HepG2 (cell line): ENCODE data around the gene ARTN. TPM values are rescaled to one million over a fixed set of nuclear protein-coding genes. Genes with fewer than 3 reads are reported as not detected.

Source experiments
- CEBPG ChIP-seq: IDR thresholded peaks from 2 replicates; pipeline ENCODE4 v1.6.1; 2016
- DR1 ChIP-seq: sonication (generic); formaldehyde crosslinking; IDR thresholded peaks from 2 replicates; pipeline ENCODE4 v1.8.0; 2021; ENCODE audit warnings: mild to moderate bottlenecking, missing genetic modification reagents, inconsistent platforms
- FOSL2 ChIP-seq: sonication (generic); formaldehyde crosslinking; IDR thresholded peaks from 2 replicates; pipeline ENCODE4 v1.4.0; 2020; ENCODE audit warnings: missing genetic modification reagents
- JUN ChIP-seq: sonication (generic); formaldehyde crosslinking; IDR thresholded peaks from 2 replicates; pipeline ENCODE4 v1.4.0; 2020; ENCODE audit warnings: mild to moderate bottlenecking, missing genetic modification reagents
- KLF16 ChIP-seq, 2 experiments: sonication (generic) in 1 of 2; formaldehyde crosslinking in 1 of 2; IDR thresholded peaks; 2 replicates each; pipeline versions ENCODE4 v1.6.1 to v1.8.0; 2016 to 2023; ENCODE audit warnings: missing genetic modification reagents in 2 of 2, missing compliant biosample characterization in 1 of 2
- KMT2A ChIP-seq: sonication (generic); formaldehyde crosslinking; IDR thresholded peaks from 2 replicates; pipeline ENCODE4 v1.4.0; 2020; ENCODE audit warnings: missing genetic modification reagents
- MED1 ChIP-seq: sonication (generic); formaldehyde crosslinking; IDR thresholded peaks from 2 replicates; pipeline ENCODE4 v1.4.0; 2020; ENCODE audit warnings: missing genetic modification reagents
- POGK ChIP-seq: sonication (generic); formaldehyde crosslinking; conservative IDR thresholded peaks from 2 replicates; pipeline ENCODE4 v1.8.0; 2022; ENCODE audit warnings: mild to moderate bottlenecking, moderate library complexity, missing genetic modification reagents
- PRMT3 ChIP-seq: sonication (generic); formaldehyde crosslinking; IDR thresholded peaks from 2 replicates; pipeline ENCODE4 v1.8.1; 2022; ENCODE audit warnings: low read depth, mild to moderate bottlenecking, moderate library complexity, missing genetic modification reagents, borderline replicate concordance
- SALL2 ChIP-seq: sonication (generic); formaldehyde crosslinking; IDR thresholded peaks from 2 replicates; pipeline ENCODE4 v1.8.1; 2023; ENCODE audit warnings: mild to moderate bottlenecking, missing genetic modification reagents, inconsistent platforms
- TAF15 ChIP-seq: fragments of 200-400 bp; formaldehyde crosslinking; IDR thresholded peaks from one replicate; pipeline ENCODE4 v1.6.1; 2018; ENCODE audit warnings: mild to moderate bottlenecking, low read depth, low read length; ENCODE audit not compliant: poor library complexity, severe bottlenecking
- TEAD2 ChIP-seq: sonication (generic); formaldehyde crosslinking; IDR thresholded peaks from 2 replicates; pipeline ENCODE4 v1.9.0; 2021; ENCODE audit warnings: missing genetic modification reagents
- TEAD3 ChIP-seq: optimal IDR thresholded peaks from 2 replicates; pipeline ENCODE3; 2016; ENCODE audit warnings: borderline replicate concordance
- polyA plus RNA-seq, 8 experiments: library from polyadenylated mRNA; depleted of rRNA in 3 of 8; stranded (reverse) in 7 of 8; unstranded in 1 of 8; fragments of >200 nt; fragmentation: Illumina TruSeq in 4 of 8; extraction: Trizol in 4 of 8; gene quantifications; 2 replicates each; pipeline versions ENCODE4 v1.2.1 to v1.2.3, GENCODE V29; 2011 to 2016; ENCODE audit warnings: low read depth in 4 of 8, missing spikeins in 1 of 8, mixed read lengths in 1 of 8; ENCODE audit not compliant: insufficient read depth in 1 of 8
- total RNA-seq, 5 experiments: library from RNA; depleted of rRNA; stranded (reverse); fragments of >200 nt; fragmentation: Illumina TruSeq; extraction: Trizol; gene quantifications; 2 replicates each; pipeline ENCODE4 v1.2.3, GENCODE V29; 2016; ENCODE audit warnings: low read depth in 1 of 5
- TF ChIP-seq, protein P1 (sequence below): IDR thresholded peaks from 2 replicates; pipeline ENCODE4 v1.6.1; 2016; ENCODE audit warnings: missing biosample characterization, missing genetic modification reagents, low read depth
- TF ChIP-seq, protein P2 (sequence below): IDR thresholded peaks from 2 replicates; pipeline ENCODE4 v1.6.1; 2018; ENCODE audit warnings: missing genetic modification reagents, mild to moderate bottlenecking, missing compliant biosample characterization
- TF ChIP-seq, protein P3 (sequence below): sonication (generic); formaldehyde crosslinking; IDR thresholded peaks from 2 replicates; pipeline ENCODE4 v1.4.0; 2020; ENCODE audit warnings: missing genetic modification reagents; ENCODE audit errors: not compliant biosample characterization
- TF ChIP-seq, protein P4 (sequence below): sonication (generic); formaldehyde crosslinking; IDR thresholded peaks from 2 replicates; pipeline ENCODE4; 2020; ENCODE audit warnings: missing genetic modification reagents, mild to moderate bottlenecking, borderline replicate concordance
- TF ChIP-seq, protein P5 (sequence below): IDR thresholded peaks from 2 replicates; pipeline ENCODE4 v1.6.1; 2012; ENCODE audit warnings: low read depth, low read length, improper control_type of control experiment

Gene ARTN
- total and polyA plus RNA-seq, 2 of the 13 experiments (the other 11 are each of a cell fraction or from before 2014, with no cell fraction given) = 0.11 to 0.62 TPM

GRCh38 chr1:43980255-43981134 is 46.9 kb downstream of the ARTN start (continued):
- TF ChIP-seq PRMT3 (CRISPR knock-in tag) = no peak
- no peak for TF ChIP-seq TAF15
- no peak for TF ChIP-seq SALL2 (CRISPR knock-in tag)
- TF ChIP-seq, protein P1, sequence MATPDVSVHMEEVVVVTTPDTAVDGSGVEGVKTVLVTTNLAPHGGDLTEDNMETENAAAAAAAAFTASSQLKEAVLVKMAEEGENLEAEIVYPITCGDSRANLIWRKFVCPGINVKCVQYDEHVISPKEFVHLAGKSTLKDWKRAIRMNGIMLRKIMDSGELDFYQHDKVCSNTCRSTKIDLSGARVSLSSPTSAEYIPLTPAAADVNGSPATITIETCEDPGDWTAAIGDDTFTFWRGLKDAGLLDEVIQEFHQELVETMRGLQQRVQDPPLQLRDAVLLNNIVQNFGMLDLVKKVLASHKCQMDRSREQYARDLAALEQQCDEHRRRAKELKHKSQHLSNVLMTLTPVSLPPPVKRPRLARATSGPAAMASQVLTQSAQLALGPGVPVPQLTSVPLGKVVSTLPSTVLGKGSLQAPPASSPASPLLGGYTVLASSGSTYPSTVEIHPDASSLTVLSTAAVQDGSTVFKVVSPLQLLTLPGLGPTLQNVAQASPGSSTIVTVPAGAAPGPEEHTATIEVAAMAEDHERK (CRISPR knock-in tag) = no peak
- TF ChIP-seq, protein P2, sequence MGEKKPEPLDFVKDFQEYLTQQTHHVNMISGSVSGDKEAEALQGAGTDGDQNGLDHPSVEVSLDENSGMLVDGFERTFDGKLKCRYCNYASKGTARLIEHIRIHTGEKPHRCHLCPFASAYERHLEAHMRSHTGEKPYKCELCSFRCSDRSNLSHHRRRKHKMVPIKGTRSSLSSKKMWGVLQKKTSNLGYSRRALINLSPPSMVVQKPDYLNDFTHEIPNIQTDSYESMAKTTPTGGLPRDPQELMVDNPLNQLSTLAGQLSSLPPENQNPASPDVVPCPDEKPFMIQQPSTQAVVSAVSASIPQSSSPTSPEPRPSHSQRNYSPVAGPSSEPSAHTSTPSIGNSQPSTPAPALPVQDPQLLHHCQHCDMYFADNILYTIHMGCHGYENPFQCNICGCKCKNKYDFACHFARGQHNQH (CRISPR knock-in tag) = no peak
- no peak for TF ChIP-seq POGK (CRISPR knock-in tag)
- TF ChIP-seq TEAD2 (CRISPR knock-in tag) = no peak
- TF ChIP-seq KMT2A (CRISPR knock-in tag) = no peak
- TF ChIP-seq, protein P3, sequence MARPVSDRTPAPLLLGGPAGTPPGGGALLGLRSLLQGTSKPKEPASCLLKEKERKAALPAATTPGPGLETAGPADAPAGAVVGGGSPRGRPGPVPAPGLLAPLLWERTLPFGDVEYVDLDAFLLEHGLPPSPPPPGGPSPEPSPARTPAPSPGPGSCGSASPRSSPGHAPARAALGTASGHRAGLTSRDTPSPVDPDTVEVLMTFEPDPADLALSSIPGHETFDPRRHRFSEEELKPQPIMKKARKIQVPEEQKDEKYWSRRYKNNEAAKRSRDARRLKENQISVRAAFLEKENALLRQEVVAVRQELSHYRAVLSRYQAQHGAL (CRISPR knock-in tag) = no peak
- no peak for TF ChIP-seq DR1
- TF ChIP-seq, protein P4, sequence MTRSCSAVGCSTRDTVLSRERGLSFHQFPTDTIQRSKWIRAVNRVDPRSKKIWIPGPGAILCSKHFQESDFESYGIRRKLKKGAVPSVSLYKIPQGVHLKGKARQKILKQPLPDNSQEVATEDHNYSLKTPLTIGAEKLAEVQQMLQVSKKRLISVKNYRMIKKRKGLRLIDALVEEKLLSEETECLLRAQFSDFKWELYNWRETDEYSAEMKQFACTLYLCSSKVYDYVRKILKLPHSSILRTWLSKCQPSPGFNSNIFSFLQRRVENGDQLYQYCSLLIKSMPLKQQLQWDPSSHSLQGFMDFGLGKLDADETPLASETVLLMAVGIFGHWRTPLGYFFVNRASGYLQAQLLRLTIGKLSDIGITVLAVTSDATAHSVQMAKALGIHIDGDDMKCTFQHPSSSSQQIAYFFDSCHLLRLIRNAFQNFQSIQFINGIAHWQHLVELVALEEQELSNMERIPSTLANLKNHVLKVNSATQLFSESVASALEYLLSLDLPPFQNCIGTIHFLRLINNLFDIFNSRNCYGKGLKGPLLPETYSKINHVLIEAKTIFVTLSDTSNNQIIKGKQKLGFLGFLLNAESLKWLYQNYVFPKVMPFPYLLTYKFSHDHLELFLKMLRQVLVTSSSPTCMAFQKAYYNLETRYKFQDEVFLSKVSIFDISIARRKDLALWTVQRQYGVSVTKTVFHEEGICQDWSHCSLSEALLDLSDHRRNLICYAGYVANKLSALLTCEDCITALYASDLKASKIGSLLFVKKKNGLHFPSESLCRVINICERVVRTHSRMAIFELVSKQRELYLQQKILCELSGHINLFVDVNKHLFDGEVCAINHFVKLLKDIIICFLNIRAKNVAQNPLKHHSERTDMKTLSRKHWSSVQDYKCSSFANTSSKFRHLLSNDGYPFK (CRISPR knock-in tag) = 0 out of 2 replicates have a peak, but pooled peaks have one; percentile 28
- no peak for TF ChIP-seq MED1 (CRISPR knock-in tag)
- TF ChIP-seq, protein P5, sequence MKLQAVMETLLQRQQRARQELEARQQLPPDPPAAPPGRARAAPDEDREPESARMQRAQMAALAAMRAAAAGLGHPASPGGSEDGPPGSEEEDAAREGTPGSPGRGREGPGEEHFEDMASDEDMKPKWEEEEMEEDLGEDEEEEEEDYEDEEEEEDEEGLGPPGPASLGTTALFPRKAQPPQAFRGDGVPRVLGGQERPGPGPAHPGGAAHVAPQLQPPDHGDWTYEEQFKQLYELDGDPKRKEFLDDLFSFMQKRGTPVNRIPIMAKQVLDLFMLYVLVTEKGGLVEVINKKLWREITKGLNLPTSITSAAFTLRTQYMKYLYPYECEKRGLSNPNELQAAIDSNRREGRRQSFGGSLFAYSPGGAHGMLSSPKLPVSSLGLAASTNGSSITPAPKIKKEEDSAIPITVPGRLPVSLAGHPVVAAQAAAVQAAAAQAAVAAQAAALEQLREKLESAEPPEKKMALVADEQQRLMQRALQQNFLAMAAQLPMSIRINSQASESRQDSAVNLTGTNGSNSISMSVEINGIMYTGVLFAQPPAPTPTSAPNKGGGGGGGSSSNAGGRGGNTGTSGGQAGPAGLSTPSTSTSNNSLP = no peak
- TF ChIP-seq KLF16 (CRISPR knock-in tag; IDR thresholded peaks at IDR 0.05) = no peak; a peak in 1 of 4 replicates
- TF ChIP-seq TEAD3 = peak; percentile 27
- TF ChIP-seq FOSL2 (CRISPR knock-in tag) = peak; percentile 29; the same call in 1 of the 2 replicates
- 0 out of 2 replicates have a peak, but pooled peaks have one; percentile 42 for TF ChIP-seq JUN (CRISPR knock-in tag)
- peak; percentile 83 for TF ChIP-seq CEBPG (CRISPR knock-in tag)
